ENCODE results near the gene UVRAG.
"Not testable (repeated sequence)": the region's sequence is repeated elsewhere in the genome, so short reads cannot be mapped to it uniquely, and the experiment has no call there.

UVRAG gene

GRCh38 chr11:75929706-75930105, 114.7 kb downstream of the UVRAG start:
- Histone ChIP-seq H3K4me3 (IDR thresholded peaks at IDR 0.05; ENCODE audit: insufficient read depth, low read depth, low read length) (no peak overlapping the region), H3K79me2 (ENCODE audit: insufficient read depth, low read depth) (no peaks in the 10 kb centered on the region), H3K4me1 (ENCODE audit: low read depth, poor library complexity, severe bottlenecking) (peaks cover 4% of the 10 kb centered on the region), H3K27ac (no peak overlapping the region), H3K36me3 (ENCODE audit: insufficient read depth) (no peaks in the 10 kb centered on the region), H3K4me2 (no peak overlapping the region), H3K9ac (no peak overlapping the region), H3K27me3 (ENCODE audit: insufficient read depth, low read depth) (no peaks in the 10 kb centered on the region), H2AFZ (ENCODE audit: low read depth) (no peak overlapping the region), H4K20me1 (ENCODE audit: insufficient read depth) (no peaks in the 10 kb centered on the region)
- TF ChIP-seq CTCF (conservative IDR thresholded peaks at IDR 0.05; ENCODE audit: low read depth, low read length): no peak

GRCh38 chr11:75930534-75930933, 115.5 kb downstream of the UVRAG start:
- H3K4me2 ChIP-seq: no peak overlapping the region
- peaks cover 4% of the 10 kb centered on the region for H3K4me1 ChIP-seq (ENCODE audit: low read depth, poor library complexity, severe bottlenecking)
- TF ChIP-seq CTCF (conservative IDR thresholded peaks at IDR 0.05; ENCODE audit: low read depth, low read length): no peak
- no peaks in the 10 kb centered on the region for H4K20me1 ChIP-seq (ENCODE audit: insufficient read depth)
- H3K27ac ChIP-seq: no peak overlapping the region
- H3K9ac ChIP-seq: no peak overlapping the region
- no peak overlapping the region for H2AFZ ChIP-seq (ENCODE audit: low read depth)
- H3K36me3 ChIP-seq (ENCODE audit: insufficient read depth): no peaks in the 10 kb centered on the region
- H3K79me2 ChIP-seq (ENCODE audit: insufficient read depth, low read depth): no peaks in the 10 kb centered on the region
- no peak overlapping the region for H3K4me3 ChIP-seq (IDR thresholded peaks at IDR 0.05; ENCODE audit: insufficient read depth, low read depth, low read length)
- no peaks in the 10 kb centered on the region for H3K27me3 ChIP-seq (ENCODE audit: insufficient read depth, low read depth)

DNA sequence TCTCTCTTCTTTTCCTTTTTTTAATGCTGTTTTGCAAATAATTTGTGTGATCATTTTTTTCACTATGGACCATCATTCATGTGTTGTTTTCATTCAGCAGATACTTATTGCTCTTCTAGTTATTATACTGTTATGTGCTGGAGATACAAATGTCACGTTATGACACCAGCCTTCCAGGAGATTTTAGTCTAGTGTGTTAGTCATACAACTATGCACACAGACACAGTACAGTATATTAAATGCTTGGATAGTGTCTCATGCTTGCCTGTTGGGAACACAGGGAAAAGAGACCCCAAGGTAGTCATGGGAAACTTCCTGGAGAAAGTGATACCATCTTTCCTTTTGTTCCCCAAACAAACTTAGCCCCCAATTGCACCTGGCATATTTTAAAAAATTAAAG, 116.1 kb downstream of the UVRAG start:
- Histone ChIP-seq H3K79me2 (ENCODE audit: insufficient read depth, low read depth) (no peaks in the 10 kb centered on the region), H3K27me3 (ENCODE audit: insufficient read depth, low read depth) (no peaks in the 10 kb centered on the region), H3K9ac (no peak overlapping the region), H2AFZ (ENCODE audit: low read depth) (no peak overlapping the region), H3K27ac (no peak overlapping the region), H4K20me1 (ENCODE audit: insufficient read depth) (no peaks in the 10 kb centered on the region), H3K4me1 (ENCODE audit: low read depth, poor library complexity, severe bottlenecking) (peaks cover 4% of the 10 kb centered on the region), H3K36me3 (ENCODE audit: insufficient read depth) (no peaks in the 10 kb centered on the region), H3K4me3 (IDR thresholded peaks at IDR 0.05; ENCODE audit: insufficient read depth, low read depth, low read length) (no peak overlapping the region), H3K4me2 (no peak overlapping the region)
- no peak for TF ChIP-seq CTCF (conservative IDR thresholded peaks at IDR 0.05; ENCODE audit: low read depth, low read length)

DNA sequence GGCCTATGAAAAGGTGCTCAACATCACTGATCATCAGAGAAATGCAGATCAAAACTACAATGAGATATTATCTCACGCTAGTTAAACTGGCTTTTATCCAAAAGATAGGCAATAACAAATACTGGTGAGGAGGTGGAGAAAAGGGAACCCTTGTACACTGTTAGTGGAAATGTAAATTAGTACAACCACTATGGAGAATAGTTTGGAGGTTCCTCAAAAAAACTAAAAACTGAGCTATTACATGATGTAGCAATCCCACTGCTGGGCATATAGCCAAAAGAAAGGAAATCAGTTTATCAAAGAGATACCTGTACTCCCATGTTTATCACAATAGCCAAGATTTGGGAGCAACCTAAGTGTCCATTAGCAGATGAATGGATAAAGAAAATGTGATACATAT, 118.7 kb downstream of the UVRAG start:
- not testable (repeated sequence) for H3K4me1 ChIP-seq (ENCODE audit: low read depth, poor library complexity, severe bottlenecking); H3K36me3 ChIP-seq (ENCODE audit: insufficient read depth)

DNA sequence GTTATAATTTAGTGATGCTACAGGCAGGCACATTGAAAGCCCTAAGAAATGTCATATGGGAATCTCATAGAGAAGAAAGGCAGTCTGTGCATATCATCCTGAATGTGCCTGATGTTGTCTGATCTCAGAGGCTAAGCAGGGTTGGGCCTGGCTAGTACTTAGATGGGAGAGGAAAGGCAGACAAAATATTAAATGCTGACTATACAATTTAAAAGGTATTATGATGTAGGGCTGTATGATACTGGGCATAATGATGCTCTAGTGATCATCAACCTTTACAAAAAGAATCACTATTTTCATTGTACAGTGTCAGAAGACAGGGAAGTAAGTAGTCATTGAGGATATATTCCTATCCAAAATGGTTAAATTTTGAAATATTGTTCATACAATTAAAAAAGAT, 119.8 kb downstream of the UVRAG start:
- Histone ChIP-seq H3K4me3 (IDR thresholded peaks at IDR 0.05; ENCODE audit: insufficient read depth, low read depth, low read length) (no peak overlapping the region), H3K4me1 (ENCODE audit: low read depth, poor library complexity, severe bottlenecking) (peaks cover 6% of the 10 kb centered on the region), H3K27ac (no peak overlapping the region), H3K27me3 (ENCODE audit: insufficient read depth, low read depth) (no peaks in the 10 kb centered on the region), H3K79me2 (ENCODE audit: insufficient read depth, low read depth) (no peaks in the 10 kb centered on the region), H3K9ac (no peak overlapping the region), H2AFZ (ENCODE audit: low read depth) (no peak overlapping the region), H4K20me1 (ENCODE audit: insufficient read depth) (no peaks in the 10 kb centered on the region), H3K4me2 (no peak overlapping the region), H3K36me3 (ENCODE audit: insufficient read depth) (no peaks in the 10 kb centered on the region)
- TF ChIP-seq CTCF (conservative IDR thresholded peaks at IDR 0.05; ENCODE audit: low read depth, low read length): no peak

More for the DNA sequence above, 118.7 kb downstream of the UVRAG start:
- H3K4me2 ChIP-seq; H4K20me1 ChIP-seq (ENCODE audit: insufficient read depth); H3K27me3 ChIP-seq (ENCODE audit: insufficient read depth, low read depth); H2AFZ ChIP-seq (ENCODE audit: low read depth); H3K9ac ChIP-seq; H3K27ac ChIP-seq; H3K4me3 ChIP-seq (IDR thresholded peaks at IDR 0.05; ENCODE audit: insufficient read depth, low read depth, low read length); H3K79me2 ChIP-seq (ENCODE audit: insufficient read depth, low read depth): not testable (repeated sequence)
